ENCODE results near the gene GUCY1B1.
"Not testable (repeated sequence)": the region's sequence is repeated elsewhere in the genome, so short reads cannot be mapped to it uniquely, and the experiment has no call there.

The GUCY1B1 gene

DNA sequence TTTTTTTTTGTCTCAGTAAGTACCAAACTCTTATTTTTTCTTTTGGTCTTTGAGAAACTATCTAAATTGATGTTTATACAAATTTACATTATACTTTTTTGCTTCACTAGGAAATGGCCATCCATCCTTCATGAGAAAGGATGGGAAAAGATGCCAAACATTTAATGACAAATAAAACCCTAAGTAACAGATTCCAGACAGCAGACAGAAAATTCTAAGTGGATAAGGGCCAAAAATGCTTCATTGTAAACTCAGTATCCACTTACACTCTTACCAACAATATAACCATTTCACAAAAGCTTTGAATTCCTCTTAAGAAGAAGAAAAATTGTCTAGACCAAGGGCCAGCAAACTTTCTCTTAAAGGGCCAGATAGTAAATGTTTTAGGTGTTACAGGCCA is 3.5 kb downstream of the GUCY1B1 start:
- no peak for DNase-seq

- DNase-seq = no peak
Observed at GRCh38 chr4:155763551-155763950, 4.7 kb downstream of the GUCY1B1 start.

GRCh38 chr4:155765149-155765548 is 6.3 kb downstream of the GUCY1B1 start:
- no peak for DNase-seq

DNA sequence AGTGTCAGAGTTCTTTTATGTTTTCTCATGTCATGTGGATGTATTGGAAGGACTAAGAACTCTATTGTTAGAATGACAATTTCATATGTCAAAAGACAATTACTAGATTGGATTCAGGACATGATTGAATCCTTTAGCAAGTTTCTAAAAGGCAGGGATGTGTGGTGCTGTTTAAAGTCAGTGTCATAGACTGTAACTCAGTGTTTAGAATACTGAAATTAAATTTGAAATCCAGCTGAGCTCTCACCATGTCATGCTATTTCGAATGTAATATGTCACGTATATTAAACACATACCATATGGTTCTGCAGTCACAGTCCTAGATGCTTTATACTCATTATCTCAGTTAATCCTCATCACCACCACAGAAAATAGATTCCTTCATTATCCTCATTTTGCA is 7.8 kb downstream of the GUCY1B1 start:
- no peak for DNase-seq

DNA sequence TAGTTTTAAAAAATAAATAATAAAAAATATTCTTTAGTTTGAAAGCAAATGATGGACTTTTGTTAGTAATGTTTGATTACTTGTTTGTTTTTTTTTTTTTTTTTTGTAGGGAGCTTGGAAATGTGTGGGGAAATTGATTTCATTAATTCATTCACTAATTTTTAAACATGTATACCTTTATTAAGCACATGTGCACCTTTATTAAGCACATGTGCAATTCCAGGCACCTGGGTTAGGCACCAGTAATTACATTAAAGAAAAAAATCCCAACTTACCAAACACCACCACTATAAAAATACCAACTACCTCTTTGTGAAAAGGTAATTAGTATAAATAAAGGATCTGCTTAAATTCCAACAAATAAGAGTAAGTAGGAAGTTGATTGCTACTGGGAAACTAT is 9.5 kb downstream of the GUCY1B1 start:
- DNase-seq = no peak

DNA sequence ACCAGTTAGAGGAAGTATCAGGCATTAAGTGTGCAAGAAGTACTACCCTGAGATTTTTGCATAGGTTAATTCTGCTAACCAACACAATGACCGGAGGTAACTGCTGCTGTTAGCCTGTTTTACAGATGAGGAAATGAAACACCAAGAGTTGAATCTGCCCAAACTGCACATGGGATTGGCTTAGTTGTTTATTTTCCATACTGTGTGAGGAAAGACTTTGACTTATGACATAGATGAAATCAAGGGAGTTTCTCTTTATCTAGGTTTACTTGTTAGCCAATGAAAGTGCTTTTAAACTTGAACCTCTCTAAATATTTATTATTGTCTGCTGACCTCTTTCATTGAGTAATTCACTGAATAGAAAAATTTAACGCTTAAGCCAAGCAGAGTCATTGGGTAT is 10.3 kb downstream of the GUCY1B1 start:
- no peak for DNase-seq

DNA sequence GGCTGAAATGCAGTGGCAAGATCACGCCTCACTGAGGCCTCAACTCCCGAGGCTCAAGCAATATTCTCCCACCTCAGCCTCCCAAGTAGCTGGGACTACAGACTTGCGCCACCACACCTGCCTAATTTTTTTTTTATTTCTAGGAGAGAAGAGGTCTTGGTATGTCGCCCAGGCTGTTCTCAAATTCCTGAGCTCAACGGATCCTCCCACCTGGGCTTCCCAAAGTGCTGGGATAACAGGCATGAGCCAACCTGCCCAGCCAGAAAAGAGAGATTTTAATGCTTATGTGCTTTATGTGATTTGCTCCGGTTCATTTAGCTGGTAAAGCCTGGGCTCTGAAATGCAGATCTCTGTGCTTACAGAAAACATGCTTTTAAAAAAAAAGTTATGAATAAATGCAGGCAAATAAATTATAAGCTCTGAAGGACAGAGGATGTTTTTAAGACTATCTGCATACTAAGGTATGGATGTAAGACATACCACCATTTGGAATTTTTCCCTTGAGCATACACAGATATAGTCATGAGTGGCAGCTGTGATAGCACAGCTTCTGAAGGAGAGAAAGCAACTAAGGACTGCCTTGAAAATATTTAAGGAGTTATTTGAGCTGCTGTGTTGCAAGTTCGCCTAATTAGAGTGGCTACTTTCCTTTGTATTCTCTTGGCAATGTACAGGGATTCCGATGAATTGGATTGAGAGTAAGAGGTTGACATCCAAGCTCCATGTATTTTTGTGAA is 13.8 kb downstream of the GUCY1B1 start:
- DNase-seq = no peak

GRCh38 chr4:155773196-155773800 is 14.5 kb downstream of the GUCY1B1 start:
- no peak for DNase-seq

DNA sequence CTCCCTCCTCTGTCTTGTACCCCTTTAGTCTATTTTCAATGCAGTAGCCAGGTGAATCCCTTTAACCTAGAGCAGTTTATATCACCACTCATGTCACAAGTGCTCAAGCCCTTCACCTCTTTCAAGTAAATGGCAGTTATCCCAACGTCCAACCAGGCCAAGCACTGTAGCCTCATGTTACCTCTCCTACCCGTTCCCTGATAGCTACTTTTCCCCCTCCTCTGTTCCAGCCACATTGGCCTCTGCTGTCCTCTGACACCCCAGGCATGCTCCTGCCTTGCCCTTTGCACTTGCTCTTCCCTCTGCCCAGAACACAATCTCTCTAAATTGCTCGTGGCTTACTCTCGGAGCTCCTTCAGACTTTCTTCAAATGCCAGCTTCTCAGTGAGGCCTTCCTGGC is 15.2 kb downstream of the GUCY1B1 start:
- no peak for DNase-seq

DNA sequence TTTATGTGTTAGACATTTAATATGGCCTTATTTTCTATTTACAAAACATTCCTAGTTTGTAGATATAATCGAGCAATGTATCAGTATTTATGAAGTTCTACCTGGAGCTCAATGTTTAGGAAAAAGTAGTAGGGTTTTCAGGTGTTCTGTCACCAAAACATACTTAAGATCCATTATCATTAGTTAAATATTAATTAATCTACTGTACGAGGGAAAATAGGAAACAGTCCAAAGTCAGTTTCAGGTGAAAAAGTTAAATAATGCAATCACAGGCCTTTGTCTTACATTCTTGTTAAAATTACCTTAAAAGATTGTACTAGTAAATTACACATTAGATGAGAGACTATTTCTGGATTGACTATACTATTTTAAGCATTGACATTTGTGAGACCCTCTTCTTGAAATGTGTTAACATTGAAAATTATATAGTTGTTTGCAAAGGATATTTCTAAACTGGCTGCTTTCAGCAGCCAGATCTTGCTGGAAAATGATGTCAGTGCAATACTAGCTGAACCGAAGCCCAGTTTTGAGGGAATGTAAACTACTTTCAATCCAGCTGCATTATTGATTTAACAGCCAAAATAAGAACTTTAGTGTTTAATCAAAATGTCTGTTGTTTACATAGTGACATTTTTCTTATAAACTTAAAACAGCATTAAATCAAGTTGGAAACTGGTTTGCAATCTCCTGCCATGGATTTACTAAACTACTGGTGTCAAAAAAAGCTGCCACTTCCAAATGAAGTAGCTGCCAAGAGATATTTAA is 19.3 kb downstream of the GUCY1B1 start:
- DNase-seq = no peak

DNA sequence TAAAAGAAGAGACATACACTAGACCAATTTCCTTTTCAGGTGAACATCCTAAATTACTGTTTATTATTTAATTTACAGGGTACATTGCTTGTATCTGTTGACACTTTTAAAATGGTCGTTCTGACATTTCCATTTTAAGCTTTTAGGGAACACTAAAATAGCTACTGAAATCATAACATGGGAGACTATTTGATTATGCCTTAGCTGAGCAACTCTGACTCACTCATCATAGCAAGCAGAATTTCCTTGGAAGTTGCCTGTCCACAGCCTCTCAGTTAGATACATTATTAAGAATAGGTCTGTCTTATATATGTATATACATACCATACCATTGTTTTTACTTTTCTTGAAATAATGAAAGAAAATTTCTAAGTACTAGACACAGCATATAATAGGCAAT is 22.0 kb downstream of the GUCY1B1 start:
- no peak for DNase-seq

- no peak for DNase-seq
Observed at GRCh38 chr4:155781249-155781831, 22.5 kb downstream of the GUCY1B1 start.

DNA sequence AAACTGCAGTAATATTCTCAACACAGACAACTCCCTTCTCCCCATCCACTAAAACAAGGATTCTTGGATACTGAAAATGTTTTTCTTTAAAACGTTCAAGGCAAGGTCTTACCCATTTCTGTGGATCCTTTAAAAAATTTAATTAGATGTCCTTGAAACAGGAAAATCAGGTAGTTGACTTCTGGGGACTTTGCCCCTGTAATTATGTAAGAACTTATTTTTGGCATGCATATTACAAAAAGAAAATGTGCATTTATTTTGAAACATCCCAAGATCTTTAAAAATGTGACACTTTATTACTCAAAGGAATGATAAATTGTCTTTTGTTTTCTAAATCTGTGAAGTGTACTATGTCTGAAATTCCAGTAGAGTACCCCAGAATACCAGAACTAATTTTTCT is 25.8 kb downstream of the GUCY1B1 start:
- no peak for DNase-seq

GRCh38 chr4:155785828-155786227 is 27.0 kb downstream of the GUCY1B1 start:
- no peak for DNase-seq

DNA sequence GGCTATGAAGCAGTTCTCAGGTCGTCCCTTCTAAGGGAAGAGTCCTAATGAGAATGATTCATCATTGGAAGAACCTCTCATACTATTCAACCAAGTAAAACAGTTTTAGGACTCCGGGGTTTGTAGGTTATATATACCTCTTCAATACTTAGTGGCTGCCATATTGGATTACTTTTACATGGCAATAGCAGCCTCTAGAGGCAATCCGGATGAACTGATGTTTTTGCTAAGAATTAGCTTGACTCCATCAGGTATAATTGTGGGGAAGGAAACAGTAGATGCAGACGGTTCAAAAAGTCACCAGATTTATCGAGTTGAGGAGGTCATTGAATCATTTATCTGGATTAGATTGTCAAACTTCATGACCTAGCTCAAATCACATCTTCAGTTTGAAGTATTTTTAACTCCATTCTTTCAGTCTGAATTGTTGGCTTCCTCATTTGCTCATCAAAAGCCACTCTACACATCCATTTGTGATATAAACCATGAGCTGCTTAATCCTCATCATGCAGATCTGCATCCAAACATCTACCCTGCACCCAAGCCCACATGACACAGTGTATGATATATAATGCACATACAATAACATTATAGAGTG is 28.4 kb downstream of the GUCY1B1 start:
- DNase-seq = peak; percentile 86

DNA sequence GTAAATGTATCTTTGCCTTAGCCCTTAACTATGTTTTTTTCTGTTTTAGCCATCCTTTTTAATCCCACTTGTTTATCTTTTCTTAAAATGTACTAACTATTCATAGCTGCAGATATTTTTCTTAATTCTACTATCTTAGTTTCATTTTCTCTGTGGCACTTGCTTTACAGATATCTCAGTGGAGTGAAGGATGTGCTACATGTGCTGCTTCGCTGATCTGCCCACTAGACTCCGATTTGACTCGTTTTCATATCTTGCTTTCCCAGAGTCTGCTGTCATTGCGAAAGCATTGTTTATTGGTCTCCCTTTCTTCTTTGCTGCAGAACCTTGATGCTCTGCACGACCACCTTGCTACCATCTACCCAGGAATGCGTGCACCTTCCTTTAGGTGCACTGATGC is 30.6 kb downstream of the GUCY1B1 start:
- peak; percentile 56 for DNase-seq

DNA sequence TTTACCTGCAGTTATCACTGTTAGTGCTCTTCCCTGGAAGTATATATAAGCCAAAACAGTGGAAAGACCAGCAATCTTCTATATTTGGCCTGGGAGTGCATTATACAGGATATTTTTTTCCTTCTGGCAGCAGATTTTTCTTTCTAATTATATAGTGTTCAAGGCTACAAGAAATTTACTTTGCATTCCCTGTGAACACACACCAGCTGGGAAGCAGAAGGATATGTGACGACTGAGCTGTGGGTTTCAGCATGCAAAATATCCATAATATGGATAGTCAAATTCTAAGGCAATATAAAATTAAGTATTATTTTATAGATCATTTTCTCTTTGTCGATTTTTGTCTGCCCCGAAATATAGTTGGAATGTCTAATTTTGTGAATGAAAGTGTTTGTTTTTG is 31.2 kb downstream of the GUCY1B1 start:
- DNase-seq = no peak

DNA sequence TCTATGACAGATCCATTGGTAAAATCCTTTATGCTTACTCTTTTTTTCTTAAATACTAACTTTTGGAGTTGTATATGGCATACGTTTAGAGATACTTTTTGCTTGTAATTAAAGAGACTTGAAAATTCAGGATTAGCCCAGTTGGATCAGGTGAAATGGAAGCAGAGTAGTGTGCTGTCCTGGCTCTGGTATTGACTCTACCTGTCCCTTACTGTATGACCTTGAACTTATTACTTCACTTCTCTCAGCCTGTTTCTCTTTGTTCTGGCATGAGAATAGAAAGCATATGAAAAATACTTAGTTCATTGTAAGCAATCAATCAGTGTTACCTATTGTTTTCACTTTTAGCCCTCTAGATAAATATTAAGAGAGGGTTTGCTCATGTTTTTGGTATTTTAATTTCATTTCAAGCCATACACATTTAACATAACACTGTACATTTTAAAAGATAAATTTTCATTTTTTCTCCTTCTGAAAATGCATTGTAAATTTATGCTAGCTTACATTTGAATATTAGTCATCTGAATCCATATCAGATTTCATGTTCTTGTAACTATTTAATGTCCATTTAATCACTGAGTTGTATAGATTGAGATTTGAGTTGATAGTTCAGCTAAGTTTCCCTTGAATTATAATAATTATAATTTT is 35.9 kb downstream of the GUCY1B1 start:
- no peak for DNase-seq

DNA sequence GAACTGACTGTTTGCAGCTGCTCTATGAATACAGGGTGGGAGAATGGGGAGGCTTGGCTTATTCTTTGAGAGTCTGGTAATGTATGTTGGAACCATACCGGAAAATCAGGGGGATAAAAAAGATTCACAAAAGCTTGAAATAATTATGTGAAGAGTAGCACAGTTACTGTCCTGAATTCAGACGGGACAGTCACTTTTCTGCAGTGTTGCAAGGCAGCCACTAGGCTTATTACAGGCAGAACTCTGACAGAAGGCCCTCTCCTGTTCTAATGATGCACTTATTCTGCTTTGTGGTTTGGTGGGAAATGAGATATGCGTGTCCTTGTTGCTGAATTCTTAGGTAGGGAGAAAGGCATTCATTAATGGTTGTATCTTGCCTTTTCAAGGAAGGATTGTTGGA is 37.2 kb downstream of the GUCY1B1 start:
- peak; percentile 58 for DNase-seq

- not testable (repeated sequence) for DNase-seq
Observed at GRCh38 chr4:155797581-155797980, 38.8 kb downstream of the GUCY1B1 start.

- DNase-seq = no peak
Observed at GRCh38 chr4:155799116-155799793, 40.4 kb downstream of the GUCY1B1 start.

GRCh38 chr4:155799794-155800123 is 40.9 kb downstream of the GUCY1B1 start:
- no peak for DNase-seq

Measured in hematopoietic multipotent progenitor cell treated with erythropoietin and hydrocortisone succinate and interleukin-3 and kit ligand, for 6 days (in vitro differentiated cells).